Measurements from ENCODE around the gene LRRC45.
"Not testable (repeated sequence)": the region's sequence is repeated elsewhere in the genome, so short reads cannot be mapped to it uniquely, and the experiment has no call there.

LRRC45 gene

DNA sequence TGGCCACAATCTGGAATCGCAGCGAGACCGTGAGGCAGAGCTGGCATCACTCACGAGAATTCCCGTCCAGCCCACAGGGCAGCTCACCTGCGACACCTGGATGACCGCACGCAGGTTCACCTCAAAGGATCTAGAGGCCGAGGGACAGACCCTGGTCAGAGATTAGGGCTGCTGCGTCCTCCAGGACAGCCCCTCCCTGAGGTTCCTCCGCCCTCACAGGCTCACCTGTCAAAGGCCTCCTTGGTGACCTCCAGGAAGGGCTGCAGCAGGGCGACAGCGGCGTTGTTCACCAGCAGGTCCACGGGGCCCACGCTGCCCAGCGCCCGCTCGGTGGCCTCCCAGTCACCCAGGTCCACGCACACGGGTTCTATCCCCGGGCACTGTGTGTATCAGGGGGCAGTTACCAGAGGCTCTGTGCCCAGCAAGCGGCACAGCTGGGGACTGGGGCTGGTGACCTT, 13.6 kb downstream of the LRRC45 start:
- no peak for DNase-seq

- peak; percentile 90 for DNase-seq
Measured at GRCh38 chr17:82037092-82037888, 14.2 kb downstream of the LRRC45 start, which contains the start of gene DCXR. Gene DCXR (minus strand): TSS chr17:82037697. CDS start chr17:82037682, 15 bp downstream.

DNA sequence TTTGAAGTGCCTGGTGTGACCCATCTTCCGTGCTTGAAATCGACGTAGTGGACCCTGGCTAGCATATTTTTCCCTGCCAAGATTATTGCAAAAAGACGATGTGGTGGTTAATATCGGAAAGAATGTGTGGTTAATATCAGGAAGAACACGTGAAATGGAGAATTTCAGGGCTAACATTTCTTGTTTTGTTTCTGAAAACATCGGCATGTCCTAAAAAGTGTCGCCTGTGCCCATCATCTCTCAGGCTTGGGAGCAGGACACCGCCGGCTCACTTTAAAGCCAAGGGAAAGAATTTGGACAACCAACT, 14.7 kb downstream of the LRRC45 start:
- no peak for DNase-seq

GRCh38 chr17:82038796-82039409, 15.8 kb downstream of the LRRC45 start:
- not testable (repeated sequence) for DNase-seq

DNA sequence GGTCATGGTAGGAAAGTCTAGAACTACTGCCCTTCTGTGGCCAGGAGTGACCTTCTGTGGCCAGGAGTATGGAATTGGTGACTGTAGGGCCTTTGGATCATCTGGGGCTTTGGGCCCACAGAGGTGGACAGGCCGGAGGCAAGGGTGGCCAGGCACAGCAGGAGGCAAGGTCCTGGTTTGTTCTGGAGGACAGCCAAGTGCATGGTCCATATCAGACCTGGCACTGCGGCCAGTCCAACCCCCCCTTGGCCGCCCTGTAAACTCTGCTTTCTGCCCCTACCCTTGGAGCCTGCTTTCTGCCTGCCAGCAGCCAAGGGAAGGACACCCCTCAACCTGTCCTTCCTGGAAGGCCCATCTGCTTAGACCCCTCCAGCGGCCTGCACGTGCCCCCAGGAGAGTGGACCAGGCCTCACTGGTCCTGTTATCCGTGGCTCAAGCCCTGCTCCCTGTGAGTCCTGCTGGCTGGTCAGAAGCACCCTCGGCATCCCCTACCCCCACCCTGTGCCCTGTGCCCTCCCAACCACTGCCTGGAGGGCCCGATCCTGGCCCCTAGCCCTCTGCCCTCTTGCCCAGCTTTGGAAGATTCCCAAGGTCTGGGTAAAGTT, 16.7 kb downstream of the LRRC45 start:
- DNase-seq, result no peak

DNA sequence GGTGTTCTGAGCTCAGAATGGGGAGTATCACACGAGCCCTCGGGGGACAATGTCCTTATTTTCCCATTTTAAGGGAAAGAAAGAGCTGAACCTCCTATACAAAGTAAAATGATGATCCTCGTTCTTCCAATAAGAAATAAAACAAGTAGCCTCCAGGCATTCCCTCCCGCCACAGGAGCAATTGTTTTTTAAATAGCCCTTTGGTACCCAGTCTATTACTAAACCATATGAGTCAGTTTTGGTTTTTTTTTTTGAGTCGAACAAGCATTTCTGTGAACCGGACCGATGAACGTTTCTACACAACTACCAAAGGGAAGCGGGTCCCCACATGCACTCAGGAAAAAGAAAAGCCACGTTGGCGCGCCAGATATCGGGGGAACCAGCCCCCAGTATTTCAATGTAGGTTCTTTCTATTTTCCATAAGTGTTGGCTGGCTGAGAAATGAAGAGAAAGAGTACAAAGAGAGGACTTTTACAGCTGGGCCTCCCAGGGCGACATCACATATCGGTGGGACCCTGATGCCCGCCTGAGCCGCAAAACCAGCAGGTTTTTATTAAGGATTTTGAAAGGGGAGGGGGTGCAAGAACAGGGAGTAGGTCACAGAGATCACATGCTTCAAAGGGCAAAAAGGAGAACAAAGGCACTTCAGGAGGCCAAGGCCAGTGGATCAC, 18.2 kb downstream of the LRRC45 start:
- no peak for DNase-seq

GRCh38 chr17:82042649-82043048, 19.5 kb downstream of the LRRC45 start:
- no peak for DNase-seq

GRCh38 chr17:82043507-82043906, 20.4 kb downstream of the LRRC45 start:
- no peak for DNase-seq

GRCh38 chr17:82045936-82046484, 22.9 kb downstream of the LRRC45 start:
- DNase-seq, result no peak

DNA sequence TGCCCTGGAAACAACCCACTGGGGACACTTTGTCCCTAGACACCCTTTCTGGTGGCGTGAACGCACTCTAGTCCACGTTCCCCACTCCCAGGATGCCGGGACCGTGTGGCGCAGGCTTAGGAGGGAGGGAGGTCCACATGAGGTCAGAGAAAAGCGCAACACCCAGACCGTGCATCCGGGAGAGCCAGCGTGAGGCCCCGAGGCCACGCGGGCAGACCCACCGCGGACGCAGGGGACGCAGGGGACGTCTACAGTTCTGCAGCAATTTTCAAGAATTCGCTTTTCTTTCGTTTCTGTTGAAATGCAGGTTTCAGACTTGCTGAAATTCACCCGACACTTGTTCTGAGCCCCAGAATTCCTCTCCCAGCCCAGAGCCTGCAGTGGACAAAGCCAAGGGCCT, 23.8 kb downstream of the LRRC45 start:
- DNase-seq, result no peak

DNA sequence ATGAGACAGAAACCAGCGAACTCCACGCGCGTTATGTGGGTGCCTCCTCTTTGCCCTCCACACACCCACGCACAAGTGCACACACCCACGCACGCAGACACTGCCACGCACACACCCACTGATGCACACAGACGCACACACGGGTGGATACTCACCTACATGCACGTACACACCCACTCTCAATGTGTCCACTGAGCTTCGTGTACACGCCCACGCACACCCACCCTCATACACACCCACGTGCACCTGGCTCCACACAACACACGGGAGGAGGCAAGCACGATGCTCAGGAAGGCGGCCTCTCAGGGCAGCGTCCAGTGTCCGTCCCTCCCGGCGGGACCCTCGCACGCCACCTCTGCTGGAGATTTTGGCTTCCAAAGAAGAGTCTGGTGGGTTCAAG, 24.3 kb downstream of the LRRC45 start:
- DNase-seq, result no peak

GRCh38 chr17:82047914-82048570, 24.9 kb downstream of the LRRC45 start:
- DNase-seq, result no peak

GRCh38 chr17:82048571-82048971, 25.5 kb downstream of the LRRC45 start:
- DNase-seq, result no peak

- no peak for DNase-seq
Measured at GRCh38 chr17:82049106-82049505, 26.0 kb downstream of the LRRC45 start.

DNA sequence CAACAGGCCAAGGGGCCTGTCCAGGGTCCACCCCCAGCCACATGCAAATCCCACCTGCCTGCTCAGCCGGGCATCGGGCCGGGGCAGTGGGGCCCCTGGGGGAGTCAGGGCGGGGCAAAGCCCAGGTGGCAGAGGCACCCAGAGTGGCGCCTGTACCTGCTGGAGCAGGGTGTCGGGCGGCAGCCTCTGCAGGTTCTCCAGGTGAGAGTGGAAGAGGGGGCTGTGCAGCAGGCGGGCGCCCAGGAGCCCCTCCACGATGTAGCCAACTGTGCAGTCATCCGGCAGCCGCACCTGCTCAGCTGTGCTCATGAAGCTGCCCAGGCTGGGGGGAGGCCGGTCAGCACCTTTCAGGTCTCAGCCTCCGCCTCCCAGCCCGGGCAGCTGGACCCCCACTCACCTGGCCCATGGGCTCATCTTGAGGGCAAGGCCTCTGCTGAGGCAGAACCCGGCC, 26.4 kb downstream of the LRRC45 start:
- DNase-seq, result no peak

DNA sequence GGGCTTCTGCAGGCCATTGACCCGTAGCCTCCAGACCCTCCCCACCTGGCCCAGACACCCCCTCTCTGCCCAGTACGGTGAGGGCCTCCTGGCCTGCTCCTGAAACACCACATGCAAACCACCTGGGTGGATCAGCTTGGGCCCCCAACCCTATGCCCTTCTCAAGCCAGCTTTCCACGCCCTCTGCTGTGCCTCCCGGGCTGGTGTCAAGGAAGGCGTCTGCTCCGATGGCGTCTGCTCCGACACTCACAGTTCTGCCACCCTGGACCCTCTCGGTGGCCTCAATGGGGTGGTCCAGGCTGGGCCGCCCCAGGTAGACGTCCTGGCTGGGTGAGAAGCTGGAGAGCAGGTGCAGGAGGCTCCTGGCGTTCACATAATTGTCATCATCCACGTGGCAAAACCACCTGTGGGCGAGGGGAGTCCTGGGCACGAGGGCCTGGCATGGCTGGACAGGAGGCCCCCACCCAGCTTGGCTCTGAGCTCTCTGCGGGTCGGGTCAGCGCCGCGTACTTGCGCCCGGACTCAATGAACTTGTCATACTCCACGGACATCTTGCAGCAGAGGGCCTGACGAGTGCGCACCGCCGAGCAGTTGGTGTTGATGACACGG, 27.2 kb downstream of the LRRC45 start:
- DNase-seq, result no peak

DNA sequence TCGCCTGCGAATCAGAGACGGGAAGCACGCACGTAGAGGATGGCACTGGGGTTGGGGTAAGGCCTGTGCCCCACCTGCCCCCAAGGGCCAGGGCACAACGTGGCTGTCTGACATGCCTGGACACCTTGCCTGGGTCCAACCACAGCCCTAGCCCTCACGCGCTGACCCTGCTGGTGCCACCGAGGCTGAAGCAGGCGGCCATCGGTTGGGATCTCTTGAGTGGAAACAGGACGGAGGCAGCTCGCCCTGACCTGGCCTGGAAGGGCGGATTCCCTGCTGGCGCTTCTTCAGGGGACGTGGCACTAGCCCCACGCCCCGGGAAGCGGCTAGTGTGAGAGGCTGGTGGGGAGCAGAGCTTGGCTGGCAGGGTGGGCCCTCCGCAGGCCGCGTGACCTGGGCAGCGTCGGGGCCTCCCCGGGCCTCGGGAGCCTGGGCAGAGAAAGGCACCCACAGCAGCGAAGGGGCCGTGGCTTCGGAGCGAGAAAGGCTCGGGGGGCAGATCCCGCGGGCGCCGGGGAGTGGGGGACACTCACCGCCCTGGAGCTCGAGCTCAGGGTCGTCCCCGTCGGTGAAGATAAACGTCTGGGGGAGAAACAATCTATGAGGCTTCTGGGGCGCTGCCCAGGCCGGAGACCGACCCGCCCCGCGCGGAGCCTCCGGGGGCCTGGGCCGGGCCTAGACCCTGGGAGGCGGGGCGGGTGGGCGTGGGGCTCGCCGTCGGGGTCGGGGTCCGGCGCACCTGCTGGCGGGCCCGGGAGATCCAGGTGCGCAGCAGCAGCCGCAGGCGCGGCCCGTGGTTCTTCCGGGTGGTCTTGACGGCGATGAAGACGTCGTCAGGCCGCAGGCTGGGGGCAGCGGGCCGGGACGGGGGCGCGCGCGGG, 27.9 kb downstream of the LRRC45 start:
- DNase-seq, result no peak

DNA sequence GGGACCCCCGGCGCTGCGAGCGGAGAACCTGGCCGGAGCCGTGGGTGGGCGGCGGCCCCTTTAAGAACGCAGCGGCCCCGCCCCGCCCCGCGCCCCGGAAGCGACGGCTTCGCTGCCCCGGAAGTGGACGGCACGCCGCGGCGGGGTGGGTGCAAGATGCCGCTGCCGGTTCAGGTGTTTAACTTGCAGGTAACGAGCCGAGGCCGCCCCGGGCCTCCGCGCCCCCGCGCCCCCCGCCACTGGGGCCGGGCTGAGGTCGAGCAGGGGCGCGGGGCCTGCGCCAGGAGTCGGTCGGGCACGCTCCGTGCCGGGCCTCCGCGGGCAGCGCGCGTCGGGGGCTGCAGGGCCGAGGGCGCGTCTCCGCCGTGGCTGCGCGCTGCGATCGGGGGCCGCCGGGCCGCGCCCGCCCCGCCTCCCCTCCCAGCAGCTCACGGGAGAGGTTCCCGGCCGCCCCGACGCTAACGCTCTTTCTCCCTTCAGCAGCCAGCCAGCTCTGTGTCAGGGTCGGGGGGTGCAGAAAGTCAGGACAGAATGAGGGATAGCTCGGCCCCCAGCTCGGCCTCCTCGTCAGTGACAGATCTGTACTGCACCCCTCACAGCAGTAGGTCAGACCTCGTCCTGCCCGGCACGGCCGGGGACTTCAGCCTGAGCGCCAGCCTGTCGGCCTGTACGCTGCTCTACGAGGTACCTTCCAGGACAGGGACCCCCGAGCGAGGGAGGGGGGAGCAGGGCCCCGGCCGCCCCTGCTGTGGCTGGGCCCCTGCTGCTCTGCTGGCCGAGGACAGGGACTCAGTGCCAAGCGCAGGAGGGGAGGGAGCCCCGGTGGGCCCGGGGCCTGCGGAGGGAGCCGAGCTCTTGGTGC, 28.9 kb downstream of the LRRC45 start, which contains the start of the genes GPS1 and RFNG:
Gene GPS1 (plus strand): TSS at position 123 of the 862 bp plus-strand sequence. CDS start 34 bp downstream, at position 157.
Gene RFNG (minus strand): TSS at position 36 of the 862 bp plus-strand sequence. CDS start 45 bp downstream, outside the sequence.
- no peak for DNase-seq

- no peak for DNase-seq
Measured at GRCh38 chr17:82052638-82053059, 29.5 kb downstream of the LRRC45 start.

DNA sequence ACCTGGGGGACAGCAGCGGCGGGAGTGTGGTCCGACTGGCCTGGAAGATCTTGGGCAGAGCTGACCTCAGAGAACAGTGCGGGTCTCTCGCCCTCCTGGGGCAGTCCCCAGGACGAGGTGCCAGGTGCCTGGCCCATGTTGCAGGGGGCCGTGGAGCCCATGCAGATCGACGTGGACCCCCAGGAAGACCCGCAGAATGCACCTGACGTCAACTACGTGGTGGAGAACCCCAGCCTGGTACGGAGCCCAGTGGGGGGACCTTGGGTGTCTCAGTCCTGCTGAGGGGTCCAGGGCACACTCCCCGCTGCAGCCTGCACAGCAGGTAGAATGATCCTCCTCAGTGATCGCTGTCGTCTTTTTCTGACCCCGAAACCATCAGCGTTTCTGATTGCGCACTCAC, 30.0 kb downstream of the LRRC45 start:
- no peak for DNase-seq

Measured in SIG-M5 (cell line).